RWPE1 (cell line): ENCODE measurements around the gene CD3D.

ENCODE experiments used
- CTCF ChIA-PET: fragments of 350-600 bp; sonication (Branson Sonifier 250); formaldehyde crosslinking; extraction: SDS; loops from one replicate; lab custom pipeline; 2021; lab: Yijun Ruan, JAX
- POLR2A ChIA-PET: fragments of 400-600 bp; formaldehyde crosslinking; extraction: SDS; loops from one replicate; lab custom pipeline; 2020; ENCODE audit warnings: antibody characterized with exemption; ENCODE audit not compliant: low non-redundant PET; lab: Yijun Ruan, JAX
- DNase-seq: peaks from one replicate; pipeline ENCODE4 v3.0.0; 2012; ENCODE audit warnings: low spot score
- H3K27ac ChIP-seq: fragments of 450-650 bp; 2 replicates; pipeline ENCODE4 v1.5.1; 2017
- CTCF ChIP-seq: fragments of 450-650 bp; conservative IDR thresholded peaks from 2 replicates; pipeline ENCODE4 v1.5.1; 2017; ENCODE audit warnings: low read depth, mild to moderate bottlenecking

CD3D gene

GRCh38 chr11:118318581-118319336 lies 23.7 kb downstream of the CD3D start:
- DNase-seq, result no peak
- no peak for TF ChIP-seq CTCF
- ChIA-PET CTCF (interaction anchor here (0.6 kb wide), 2 partner anchors 513 to 893 kb away, joined by 3 read pairs; no protein-coding TSS in a partner anchor), POLR2A (no interaction called here)
- no peak overlapping the region for H3K27ac ChIP-seq

GRCh38 chr11:118318124-118318523 lies 24.4 kb downstream of the CD3D start:
- H3K27ac ChIP-seq, result no peak overlapping the region
- ChIA-PET POLR2A (no interaction called here), CTCF (interaction anchor here (0.6 to 0.7 kb wide), 3 partner anchors 11 to 893 kb away, joined by 3 to 4 read pairs (median 3); no protein-coding TSS in a partner anchor)
- TF ChIP-seq CTCF, result no peak
- DNase-seq, result no peak

GRCh38 chr11:118314988-118315411 lies 27.5 kb downstream of the CD3D start:
- ChIA-PET POLR2A (no interaction called here), CTCF (no interaction called here)
- no peak overlapping the region for H3K27ac ChIP-seq
- no peak for DNase-seq
- TF ChIP-seq CTCF, result no peak

GRCh38 chr11:118313242-118313641 lies 29.3 kb downstream of the CD3D start:
- CTCF ChIA-PET, result interaction anchor here (0.6 to 1.1 kb wide), 3 partner anchors 18 to 141 kb away, joined by 3 to 8 read pairs (median 3); no protein-coding TSS in a partner anchor
- POLR2A ChIA-PET, result no interaction called here
- no peak for TF ChIP-seq CTCF
- no peak for DNase-seq
- no peak overlapping the region for H3K27ac ChIP-seq

GRCh38 chr11:118312328-118312727 lies 30.2 kb downstream of the CD3D start:
- ChIA-PET CTCF (interaction anchor here (0.5 to 1.6 kb wide), 2 partner anchors 17 to 914 kb away, joined by 3 to 4 read pairs; no protein-coding TSS in a partner anchor), POLR2A (no interaction called here)
- no peak for TF ChIP-seq CTCF
- no peak overlapping the region for H3K27ac ChIP-seq
- DNase-seq, result no peak

- TF ChIP-seq CTCF, result no peak
- ChIA-PET CTCF (interaction anchor here (0.7 to 1.6 kb wide), 2 partner anchors 16 to 179 kb away, joined by 4 read pairs; no protein-coding TSS in a partner anchor), POLR2A (no interaction called here)
- no peak for DNase-seq
- H3K27ac ChIP-seq, result no peak overlapping the region
Observed at GRCh38 chr11:118311518-118311917, 31.0 kb downstream of the CD3D start.
